Glutamatergic neuron (in vitro differentiated cells): Measurements from ENCODE around the gene ATP6V0E2. TPM values are rescaled to one million over a fixed set of nuclear protein-coding genes. Genes with fewer than 3 reads are reported as not detected.

Experiments
- DNase-seq: peaks from one replicate; pipeline ENCODE4 v3.0.0; 2022
- H3K27ac Mint-ChIP-seq: one replicate; pipeline ENCODE4 v1.8.0; 2020; ENCODE audit warnings: mild to moderate bottlenecking, mixed read lengths, inconsistent platforms; ENCODE audit not compliant: unreplicated experiment
- H3K27me3 Mint-ChIP-seq: one replicate; pipeline ENCODE4 v1.8.0; 2020; ENCODE audit warnings: mild to moderate bottlenecking, moderate library complexity, mixed read lengths, inconsistent platforms; ENCODE audit not compliant: unreplicated experiment
- H3K36me3 Mint-ChIP-seq: one replicate; pipeline ENCODE4 v1.8.0; 2020; ENCODE audit warnings: mild to moderate bottlenecking, mixed read lengths, inconsistent platforms; ENCODE audit not compliant: unreplicated experiment
- H3K4me1 Mint-ChIP-seq: one replicate; pipeline ENCODE4 v1.8.0; 2020; ENCODE audit warnings: mild to moderate bottlenecking, low read depth, mixed read lengths, inconsistent platforms; ENCODE audit not compliant: unreplicated experiment
- H3K4me3 Mint-ChIP-seq: one replicate; pipeline ENCODE4 v1.8.0; 2020; ENCODE audit warnings: mild to moderate bottlenecking, mixed read lengths, inconsistent platforms; ENCODE audit not compliant: unreplicated experiment
- H3K9me3 Mint-ChIP-seq: one replicate; pipeline ENCODE4 v1.8.0; 2020; ENCODE audit warnings: mild to moderate bottlenecking, moderate library complexity, mixed read lengths, inconsistent platforms; ENCODE audit not compliant: unreplicated experiment
- total RNA-seq: library from RNA; stranded (reverse); fragmentation: NEBNext Ultra II Directional; extraction: Animal tissue kit (Norgen Biotek cat#: 25700); gene quantifications from one replicate; pipeline ENCODE4 v1.2.1, GENCODE V29; 2021; ENCODE audit not compliant: unreplicated experiment
- TF ChIP-seq, protein P1 (sequence below): fragments of 200-600 bp; sonication (generic); IDR thresholded peaks from one replicate; pipeline ENCODE4 v1.5.0; 2021; ENCODE audit not compliant: partially characterized antibody, unreplicated experiment

The ATP6V0E2 gene
- total RNA-seq, 1 donor from 2014 or later, result 67.6 TPM

GRCh38 chr7:149830997-149831740, 42.6 kb upstream of the ATP6V0E2 start:
- peaks cover 18% of the 10 kb centered on the region for H3K27me3 Mint-ChIP-seq
- H3K9me3 Mint-ChIP-seq, result peaks cover 6% of the 10 kb centered on the region
- no peak for DNase-seq
- TF ChIP-seq, protein P1, sequence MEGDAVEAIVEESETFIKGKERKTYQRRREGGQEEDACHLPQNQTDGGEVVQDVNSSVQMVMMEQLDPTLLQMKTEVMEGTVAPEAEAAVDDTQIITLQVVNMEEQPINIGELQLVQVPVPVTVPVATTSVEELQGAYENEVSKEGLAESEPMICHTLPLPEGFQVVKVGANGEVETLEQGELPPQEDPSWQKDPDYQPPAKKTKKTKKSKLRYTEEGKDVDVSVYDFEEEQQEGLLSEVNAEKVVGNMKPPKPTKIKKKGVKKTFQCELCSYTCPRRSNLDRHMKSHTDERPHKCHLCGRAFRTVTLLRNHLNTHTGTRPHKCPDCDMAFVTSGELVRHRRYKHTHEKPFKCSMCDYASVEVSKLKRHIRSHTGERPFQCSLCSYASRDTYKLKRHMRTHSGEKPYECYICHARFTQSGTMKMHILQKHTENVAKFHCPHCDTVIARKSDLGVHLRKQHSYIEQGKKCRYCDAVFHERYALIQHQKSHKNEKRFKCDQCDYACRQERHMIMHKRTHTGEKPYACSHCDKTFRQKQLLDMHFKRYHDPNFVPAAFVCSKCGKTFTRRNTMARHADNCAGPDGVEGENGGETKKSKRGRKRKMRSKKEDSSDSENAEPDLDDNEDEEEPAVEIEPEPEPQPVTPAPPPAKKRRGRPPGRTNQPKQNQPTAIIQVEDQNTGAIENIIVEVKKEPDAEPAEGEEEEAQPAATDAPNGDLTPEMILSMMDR, result no peak
- no peaks in the 10 kb centered on the region for H3K4me1 Mint-ChIP-seq
- H3K4me3 Mint-ChIP-seq, result no peak overlapping the region
- H3K27ac Mint-ChIP-seq, result no peak overlapping the region
- H3K36me3 Mint-ChIP-seq, result no peaks in the 10 kb centered on the region

DNA sequence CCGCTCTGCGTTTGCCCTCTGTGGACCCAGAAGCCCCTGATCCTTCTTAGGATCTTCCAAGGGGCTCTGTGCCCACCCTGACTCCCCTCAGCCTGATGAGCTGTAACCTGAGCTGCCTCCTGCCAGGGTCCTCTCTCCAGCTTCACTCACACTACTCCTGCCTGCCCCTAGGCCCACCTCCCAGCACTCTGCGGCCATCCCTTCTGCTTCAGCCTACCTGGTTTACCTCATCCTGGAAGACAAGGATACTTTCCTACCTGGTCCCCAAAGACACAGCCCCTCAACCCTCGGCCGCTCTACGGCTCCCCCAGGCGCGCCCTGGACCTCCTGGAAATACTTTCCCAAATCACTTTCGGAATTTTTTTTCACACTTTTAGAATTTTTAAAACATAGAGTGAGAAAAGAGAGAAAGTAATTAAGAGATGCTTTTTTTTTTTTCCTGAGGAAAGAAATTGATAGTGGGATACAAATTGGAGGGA, 42.0 kb upstream of the ATP6V0E2 start:
- no peak for DNase-seq
- H3K36me3 Mint-ChIP-seq, result no peaks in the 10 kb centered on the region
- H3K27me3 Mint-ChIP-seq, result peaks cover 18% of the 10 kb centered on the region
- no peaks in the 10 kb centered on the region for H3K4me1 Mint-ChIP-seq
- TF ChIP-seq, protein P1, result no peak
- H3K9me3 Mint-ChIP-seq, result peaks cover 6% of the 10 kb centered on the region
- H3K27ac Mint-ChIP-seq, result no peak overlapping the region
- no peak overlapping the region for H3K4me3 Mint-ChIP-seq

- H3K27me3 Mint-ChIP-seq, result peaks cover 14% of the 10 kb centered on the region
- TF ChIP-seq, protein P1, result no peak
- no peak overlapping the region for H3K27ac Mint-ChIP-seq
Observed at GRCh38 chr7:149832332-149833041, 41.3 kb upstream of the ATP6V0E2 start.

GRCh38 chr7:149833495-149834130, 40.2 kb upstream of the ATP6V0E2 start:
- Mint-ChIP-seq H3K36me3 (no peaks in the 10 kb centered on the region), H3K27ac (no peak overlapping the region), H3K27me3 (peaks cover 14% of the 10 kb centered on the region), H3K4me1 (peaks cover 2% of the 10 kb centered on the region), H3K4me3 (no peak overlapping the region), H3K9me3 (peaks cover 6% of the 10 kb centered on the region)
- DNase-seq, result no peak
- TF ChIP-seq, protein P1, result no peak

More at GRCh38 chr7:149832332-149833041, 41.3 kb upstream of the ATP6V0E2 start:
- H3K4me3 Mint-ChIP-seq, result no peak overlapping the region
- peaks cover 6% of the 10 kb centered on the region for H3K9me3 Mint-ChIP-seq
- H3K4me1 Mint-ChIP-seq, result no peaks in the 10 kb centered on the region
- no peak for DNase-seq
- H3K36me3 Mint-ChIP-seq, result no peaks in the 10 kb centered on the region
